Skeletal muscle satellite cell (primary cell): ENCODE data around the gene IFNL3.
"Not testable (repeated sequence)": the region's sequence is repeated elsewhere in the genome, so short reads cannot be mapped to it uniquely, and the experiment has no call there.

Experiments used
- H3K27me3 ChIP-seq: 2 replicates; pipeline ENCODE4 v1.7.0; 2013; ENCODE audit warnings: low read length; ENCODE audit not compliant: control insufficient read depth, insufficient read depth
- H3K36me3 ChIP-seq: 2 replicates; pipeline ENCODE4 v1.7.0; 2013; ENCODE audit warnings: mild to moderate bottlenecking, control low read depth, low read length; ENCODE audit not compliant: insufficient read depth
- H3K4me1 ChIP-seq: 2 replicates; pipeline ENCODE4 v1.7.0; 2013; ENCODE audit warnings: low read length; ENCODE audit not compliant: control insufficient read depth, insufficient read depth
- H3K4me2 ChIP-seq: 2 replicates; pipeline ENCODE4 v1.7.0; 2013; ENCODE audit warnings: mild to moderate bottlenecking, low read length
- H3K4me3 ChIP-seq: 2 replicates; pipeline ENCODE4 v1.7.0; 2013; ENCODE audit warnings: low read length
- H3K9ac ChIP-seq: 2 replicates; pipeline ENCODE4 v1.7.0; 2013; ENCODE audit warnings: mild to moderate bottlenecking, low read depth, low read length, moderate library complexity
- H3K9me3 ChIP-seq: replicated peaks from 2 replicates; pipeline ENCODE4 v1.7.0; 2013; ENCODE audit warnings: mild to moderate bottlenecking, control low read depth, low read length

The IFNL3 gene

DNA sequence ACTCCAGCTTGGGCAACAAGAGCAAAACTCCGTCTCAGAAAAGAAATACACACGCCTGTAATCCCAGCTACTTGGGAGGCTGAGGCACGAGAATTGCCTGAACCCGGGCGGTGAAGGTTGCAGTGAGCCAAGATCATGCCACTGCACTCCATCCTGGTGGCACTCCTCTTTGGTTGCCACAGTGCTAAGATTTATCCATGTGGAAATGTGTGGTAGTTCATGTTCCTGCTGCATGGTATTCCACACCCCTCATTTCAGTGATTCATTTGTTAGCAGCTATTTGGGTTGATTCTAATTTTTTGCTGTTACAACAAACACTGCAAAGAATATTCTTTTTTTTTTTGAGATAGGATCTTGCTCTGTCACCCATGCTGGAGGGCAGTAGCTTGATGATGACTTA, 12.1 kb downstream of the IFNL3 start:
- Histone ChIP-seq H3K4me3 (no peak overlapping the region), H3K9ac (no peak overlapping the region), H3K4me2 (no peak overlapping the region), H3K36me3 (no peaks in the 10 kb centered on the region), H3K4me1 (no peaks in the 10 kb centered on the region), H3K27me3 (peaks cover 23% of the 10 kb centered on the region), H3K9me3 (no peaks in the 10 kb centered on the region)

DNA sequence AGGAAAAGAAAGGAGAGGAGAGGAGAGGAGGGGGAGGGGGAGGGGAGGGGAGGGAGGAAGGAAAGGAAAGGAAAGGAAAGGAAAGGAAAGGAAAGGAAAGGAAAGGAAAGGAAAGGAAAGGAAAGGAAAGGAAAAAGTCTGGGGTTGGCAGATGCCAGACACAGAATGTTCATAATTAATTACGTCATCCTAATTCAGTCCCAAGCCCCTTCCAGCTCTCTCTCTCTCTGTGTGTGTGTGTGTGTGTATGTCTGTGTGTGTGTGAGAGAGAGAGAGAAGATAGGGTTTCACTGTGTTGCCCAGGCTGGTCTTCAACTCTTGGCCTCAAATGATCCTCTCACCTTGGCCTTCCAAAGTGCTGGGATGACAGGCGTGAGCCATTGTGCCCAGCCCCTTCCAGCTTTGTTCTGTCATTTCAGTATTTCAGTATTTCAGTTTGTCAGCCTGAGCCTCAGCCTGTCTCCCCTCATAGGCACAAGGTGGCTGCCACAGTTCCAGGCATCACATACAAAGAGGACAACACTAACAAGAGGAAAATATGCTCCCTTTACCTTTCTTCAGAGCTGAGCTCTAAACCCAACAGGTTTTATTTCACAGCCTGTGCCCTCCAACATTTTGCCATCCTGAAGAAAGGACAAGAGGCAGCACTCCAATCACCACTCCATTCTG, 14.6 kb downstream of the IFNL3 start:
- peaks cover 13% of the 10 kb centered on the region for H3K27me3 ChIP-seq
- H3K4me1 ChIP-seq = no peaks in the 10 kb centered on the region
- no peaks in the 10 kb centered on the region for H3K9me3 ChIP-seq
- no peak overlapping the region for H3K9ac ChIP-seq
- H3K4me3 ChIP-seq = no peak overlapping the region
- no peaks in the 10 kb centered on the region for H3K36me3 ChIP-seq
- no peak overlapping the region for H3K4me2 ChIP-seq

DNA sequence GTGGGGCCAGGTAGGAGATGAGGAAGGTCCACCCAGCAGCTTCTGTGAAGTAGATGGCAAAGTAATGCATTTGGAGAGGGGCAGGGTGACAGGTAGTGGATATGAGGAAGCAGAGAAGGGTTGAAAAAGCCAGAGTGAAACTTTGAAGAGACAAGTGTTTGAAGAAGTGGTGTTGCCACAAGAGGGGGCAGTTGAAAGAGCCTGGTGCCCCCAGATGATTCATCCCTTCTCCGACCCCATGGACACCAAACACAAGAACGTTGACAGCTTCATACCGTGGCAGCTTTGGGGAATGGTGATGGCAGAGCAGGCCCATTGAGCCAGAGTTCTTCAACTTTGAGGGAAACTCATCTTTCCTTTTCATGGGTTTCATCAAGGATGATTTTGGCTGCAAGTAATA, 19.9 kb downstream of the IFNL3 start:
- Histone ChIP-seq H3K4me3 (no peak overlapping the region), H3K9me3 (no peaks in the 10 kb centered on the region), H3K27me3 (peaks cover 10% of the 10 kb centered on the region), H3K36me3 (no peaks in the 10 kb centered on the region), H3K4me2 (no peak overlapping the region), H3K9ac (no peak overlapping the region), H3K4me1 (no peaks in the 10 kb centered on the region)

DNA sequence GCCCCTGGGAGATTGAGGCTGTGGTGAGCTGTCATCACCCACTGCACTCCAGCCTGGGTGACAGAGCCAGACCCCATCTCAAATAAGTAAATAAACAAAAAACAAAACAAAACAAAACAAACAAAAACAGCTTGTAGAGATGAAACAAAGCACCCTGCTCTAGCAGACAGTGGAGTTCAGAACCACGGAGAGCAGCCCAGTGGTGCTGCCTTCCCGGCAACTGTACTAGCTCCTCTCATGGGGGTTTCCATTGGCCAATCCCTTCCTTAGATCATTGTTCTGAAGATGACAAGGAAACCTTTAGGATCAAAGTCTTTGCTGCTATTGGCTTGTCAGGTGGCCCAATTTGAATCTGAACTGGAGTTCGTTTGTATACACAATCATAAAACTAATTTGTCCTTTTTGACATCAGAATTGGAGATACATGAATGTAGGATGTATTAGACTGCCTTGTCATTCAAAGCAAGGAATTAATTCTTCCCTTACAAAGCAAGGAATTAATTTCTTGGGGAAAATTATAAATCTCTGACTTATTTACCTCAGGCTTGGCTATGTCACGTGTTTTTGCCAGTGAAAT, 21.0 kb downstream of the IFNL3 start:
- no peak overlapping the region for H3K4me3 ChIP-seq
- H3K4me2 ChIP-seq = no peak overlapping the region
- H3K9ac ChIP-seq = no peak overlapping the region
- H3K9me3 ChIP-seq = no peaks in the 10 kb centered on the region
- no peaks in the 10 kb centered on the region for H3K36me3 ChIP-seq
- H3K27me3 ChIP-seq = peaks cover 10% of the 10 kb centered on the region
- no peaks in the 10 kb centered on the region for H3K4me1 ChIP-seq

DNA sequence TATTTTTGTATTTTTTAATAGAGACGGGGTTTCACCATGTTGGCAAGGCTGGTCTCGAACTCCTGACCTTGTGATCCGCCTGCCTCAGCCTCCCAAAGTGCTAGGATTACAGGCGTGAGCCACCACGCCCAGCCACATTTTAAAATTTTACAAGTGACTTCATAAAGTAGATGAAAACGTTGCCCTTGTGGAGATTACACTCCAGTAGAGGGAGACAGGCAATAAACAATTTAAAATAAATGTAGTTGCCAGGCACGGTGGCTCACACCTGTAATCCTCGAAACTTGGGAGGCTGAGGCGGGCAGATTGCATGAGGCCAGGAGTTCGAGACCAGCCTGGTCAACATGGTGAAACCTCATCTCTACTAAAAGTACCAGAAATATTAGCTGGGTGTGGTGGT, 25.7 kb downstream of the IFNL3 start:
- H3K4me1 ChIP-seq, H3K9ac ChIP-seq, H3K4me3 ChIP-seq, H3K36me3 ChIP-seq, H3K9me3 ChIP-seq, H3K4me2 ChIP-seq: not testable (repeated sequence)
- peaks cover 16% of the 10 kb centered on the region for H3K27me3 ChIP-seq

DNA sequence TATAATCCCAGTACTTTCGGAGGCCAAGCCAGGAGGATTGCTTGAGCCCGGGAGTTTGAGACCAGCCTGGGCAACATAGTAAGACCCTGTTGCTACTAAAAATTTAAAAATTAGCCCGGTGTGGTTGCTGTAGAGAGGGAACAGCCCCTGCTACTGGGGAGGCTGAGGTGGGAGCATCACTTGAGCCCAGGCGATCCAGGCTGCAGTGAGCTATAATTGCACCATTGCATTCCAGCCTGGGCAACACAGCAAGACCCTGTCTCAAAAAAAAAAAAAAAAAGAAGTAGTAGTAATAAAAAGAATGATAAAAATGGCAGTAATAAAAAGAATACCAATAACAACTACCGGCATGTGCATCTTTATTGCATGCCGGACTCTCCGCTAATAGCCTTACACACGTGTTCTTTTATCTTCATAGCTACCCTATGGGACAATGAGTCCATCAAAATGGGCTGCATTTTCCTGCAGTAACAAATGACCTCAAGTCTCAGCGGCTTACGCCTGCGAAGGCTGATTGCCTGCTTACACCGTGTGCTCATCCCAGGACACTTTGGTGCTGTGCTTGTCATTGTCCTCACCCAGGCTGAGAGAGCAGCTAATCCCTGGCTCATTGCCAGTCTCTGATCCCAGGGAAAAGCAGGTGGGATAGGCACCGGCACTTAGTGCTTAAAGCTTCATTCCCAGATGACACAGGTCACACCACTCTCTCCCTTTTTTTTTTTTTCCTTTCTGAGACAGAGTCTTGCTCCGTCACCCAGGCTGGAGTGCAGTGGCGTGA, 26.4 kb downstream of the IFNL3 start:
- H3K27me3 ChIP-seq = peaks cover 16% of the 10 kb centered on the region
- H3K4me1 ChIP-seq = no peaks in the 10 kb centered on the region
- H3K4me2 ChIP-seq = no peak overlapping the region
- no peak overlapping the region for H3K9ac ChIP-seq
- no peak overlapping the region for H3K4me3 ChIP-seq
- H3K36me3 ChIP-seq = no peaks in the 10 kb centered on the region
- no peaks in the 10 kb centered on the region for H3K9me3 ChIP-seq

DNA sequence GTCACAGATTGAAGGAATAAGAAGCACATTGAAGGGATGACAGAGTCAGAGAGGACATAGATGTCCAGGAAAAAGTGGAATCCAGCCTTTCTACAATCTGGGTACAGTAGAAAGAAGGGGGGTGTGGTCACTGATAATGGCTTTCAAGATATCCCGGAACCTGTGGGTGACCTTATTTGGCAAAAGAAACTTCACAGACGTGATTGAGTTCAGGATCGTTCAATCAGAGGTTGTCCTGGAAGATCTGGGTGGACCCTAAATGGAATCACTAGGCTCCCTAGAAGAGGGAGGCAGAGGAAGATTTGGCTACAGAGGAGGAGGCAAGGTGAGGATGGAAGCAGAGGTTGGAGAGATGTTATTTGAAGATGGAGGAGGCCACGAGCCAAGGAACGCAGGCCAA, 27.7 kb downstream of the IFNL3 start:
- Histone ChIP-seq H3K36me3 (no peaks in the 10 kb centered on the region), H3K4me1 (no peaks in the 10 kb centered on the region), H3K27me3 (peaks cover 15% of the 10 kb centered on the region), H3K4me3 (no peak overlapping the region), H3K4me2 (no peak overlapping the region), H3K9me3 (no peaks in the 10 kb centered on the region), H3K9ac (no peak overlapping the region)

DNA sequence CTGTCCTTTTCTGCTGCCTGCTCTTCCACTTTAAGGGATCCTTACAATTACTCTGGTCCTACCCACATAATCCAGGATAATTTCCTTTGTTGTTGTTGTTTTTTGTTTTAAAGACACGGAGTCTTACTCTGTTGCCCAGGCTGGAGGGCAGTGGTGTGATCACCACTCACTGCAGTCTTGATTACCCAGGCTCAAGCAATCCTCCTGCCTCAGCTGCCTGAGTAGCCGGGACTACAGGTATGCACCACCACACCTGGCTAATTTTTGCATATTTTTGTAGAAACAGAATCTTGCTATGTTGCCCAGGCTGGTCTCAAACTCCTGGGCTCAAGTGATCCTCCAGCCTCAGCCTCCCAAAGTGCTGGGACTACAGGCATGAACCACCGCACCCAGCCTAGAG, 29.5 kb downstream of the IFNL3 start:
- H3K4me1 ChIP-seq, H3K36me3 ChIP-seq, H3K9ac ChIP-seq, H3K4me2 ChIP-seq, H3K4me3 ChIP-seq, H3K9me3 ChIP-seq: not testable (repeated sequence)
- H3K27me3 ChIP-seq = peaks cover 13% of the 10 kb centered on the region

DNA sequence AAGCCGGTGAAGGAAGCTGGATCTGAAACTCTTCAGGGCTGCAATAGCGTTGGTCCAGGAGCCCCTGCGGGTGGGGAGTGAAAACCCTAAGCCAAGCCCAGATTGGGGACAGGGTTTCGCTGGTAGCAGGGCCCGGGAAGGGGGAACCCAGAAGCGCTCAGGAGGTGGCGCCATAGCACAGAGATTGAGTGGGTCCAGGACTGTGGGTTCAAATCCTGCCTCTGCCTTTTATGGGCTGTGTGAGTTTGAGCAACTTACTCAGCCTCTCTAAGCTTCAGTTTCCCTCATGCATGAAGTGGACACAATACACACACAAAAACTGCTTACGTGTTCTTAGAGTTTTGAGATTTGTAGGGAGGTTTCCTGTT, 32.4 kb downstream of the IFNL3 start:
- Histone ChIP-seq H3K4me2 (no peak overlapping the region), H3K4me3 (no peak overlapping the region), H3K9me3 (no peaks in the 10 kb centered on the region), H3K27me3 (peaks cover 23% of the 10 kb centered on the region), H3K4me1 (no peaks in the 10 kb centered on the region), H3K36me3 (no peaks in the 10 kb centered on the region), H3K9ac (no peak overlapping the region)

DNA sequence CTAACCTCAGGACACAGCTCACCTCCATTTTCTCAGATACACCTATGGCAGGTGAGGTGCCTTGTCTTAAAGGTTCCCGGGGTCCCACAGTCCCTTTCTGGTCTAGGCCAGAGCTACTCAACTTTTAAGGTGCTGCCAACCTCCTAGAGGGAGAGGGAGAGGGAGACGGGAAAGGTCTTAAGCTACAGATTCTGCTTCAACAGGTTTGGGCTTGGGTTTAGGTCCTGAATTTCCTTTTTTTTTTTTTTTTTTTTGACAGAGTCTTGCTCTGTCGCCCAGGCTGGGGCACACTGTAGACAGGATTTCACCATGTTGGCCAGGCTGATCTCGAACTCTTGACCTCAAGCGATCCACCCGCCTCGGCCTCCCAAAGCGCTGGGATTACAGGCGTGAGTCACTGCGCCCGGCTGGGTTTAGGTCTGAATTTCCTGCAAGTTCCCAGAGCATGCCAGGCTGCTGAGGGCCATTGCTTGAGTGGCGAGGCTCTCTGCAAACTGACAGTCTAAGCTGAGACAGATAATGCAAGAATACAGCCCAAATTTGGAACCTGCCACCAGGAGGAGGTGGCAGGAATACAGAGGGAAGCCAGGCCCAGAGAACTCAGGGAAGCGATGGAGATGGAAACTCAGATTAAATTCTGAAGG, 33.0 kb downstream of the IFNL3 start:
- Histone ChIP-seq H3K4me3 (no peak overlapping the region), H3K4me2 (no peak overlapping the region), H3K4me1 (no peaks in the 10 kb centered on the region), H3K36me3 (no peaks in the 10 kb centered on the region), H3K27me3 (peaks cover 28% of the 10 kb centered on the region), H3K9me3 (no peaks in the 10 kb centered on the region), H3K9ac (no peak overlapping the region)

DNA sequence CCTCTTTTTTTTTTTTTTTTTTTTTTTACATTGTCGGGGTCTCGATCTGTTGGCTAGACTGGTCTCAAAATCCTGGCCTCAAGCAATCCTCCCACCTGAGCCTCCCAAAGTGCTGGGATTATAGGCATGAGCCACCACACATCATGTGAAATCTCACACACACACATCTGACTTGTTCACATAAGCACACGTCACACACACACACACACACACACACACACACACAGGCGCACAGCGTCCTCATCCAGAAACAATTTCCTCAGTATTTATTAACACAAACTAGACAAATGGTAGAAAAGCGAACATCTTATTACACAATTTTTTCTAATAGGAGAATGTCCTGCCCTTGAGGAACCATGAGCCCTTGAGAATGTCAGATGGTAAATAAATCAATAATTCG, 35.6 kb downstream of the IFNL3 start:
- Histone ChIP-seq H3K36me3 (no peaks in the 10 kb centered on the region), H3K4me1 (no peaks in the 10 kb centered on the region), H3K4me2 (no peak overlapping the region), H3K9me3 (no peaks in the 10 kb centered on the region), H3K4me3 (no peak overlapping the region), H3K27me3 (peaks cover 43% of the 10 kb centered on the region), H3K9ac (no peak overlapping the region)
